HL-60 (cell line): Measurements from ENCODE around the gene FXR2.

Experiments used
- POLR2AphosphoS5 ChIP-seq: IDR thresholded peaks from 2 replicates; pipeline ENCODE4 v1.6.1; 2012; ENCODE audit warnings: low read depth
- TF ChIP-seq, protein P1 (sequence below): IDR thresholded peaks from one replicate; pipeline ENCODE4 v1.5.1; 2011; ENCODE audit warnings: low read length, control low read depth, inconsistent platforms; ENCODE audit not compliant: insufficient read depth

- TF ChIP-seq, protein P1, sequence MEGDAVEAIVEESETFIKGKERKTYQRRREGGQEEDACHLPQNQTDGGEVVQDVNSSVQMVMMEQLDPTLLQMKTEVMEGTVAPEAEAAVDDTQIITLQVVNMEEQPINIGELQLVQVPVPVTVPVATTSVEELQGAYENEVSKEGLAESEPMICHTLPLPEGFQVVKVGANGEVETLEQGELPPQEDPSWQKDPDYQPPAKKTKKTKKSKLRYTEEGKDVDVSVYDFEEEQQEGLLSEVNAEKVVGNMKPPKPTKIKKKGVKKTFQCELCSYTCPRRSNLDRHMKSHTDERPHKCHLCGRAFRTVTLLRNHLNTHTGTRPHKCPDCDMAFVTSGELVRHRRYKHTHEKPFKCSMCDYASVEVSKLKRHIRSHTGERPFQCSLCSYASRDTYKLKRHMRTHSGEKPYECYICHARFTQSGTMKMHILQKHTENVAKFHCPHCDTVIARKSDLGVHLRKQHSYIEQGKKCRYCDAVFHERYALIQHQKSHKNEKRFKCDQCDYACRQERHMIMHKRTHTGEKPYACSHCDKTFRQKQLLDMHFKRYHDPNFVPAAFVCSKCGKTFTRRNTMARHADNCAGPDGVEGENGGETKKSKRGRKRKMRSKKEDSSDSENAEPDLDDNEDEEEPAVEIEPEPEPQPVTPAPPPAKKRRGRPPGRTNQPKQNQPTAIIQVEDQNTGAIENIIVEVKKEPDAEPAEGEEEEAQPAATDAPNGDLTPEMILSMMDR: no peak
- TF ChIP-seq POLR2AphosphoS5: no peak
Measured at GRCh38 chr17:7626307-7626706, 11.6 kb upstream of the FXR2 start.
